Measurements from ENCODE around the gene CACNA2D4.

The CACNA2D4 gene

DNA sequence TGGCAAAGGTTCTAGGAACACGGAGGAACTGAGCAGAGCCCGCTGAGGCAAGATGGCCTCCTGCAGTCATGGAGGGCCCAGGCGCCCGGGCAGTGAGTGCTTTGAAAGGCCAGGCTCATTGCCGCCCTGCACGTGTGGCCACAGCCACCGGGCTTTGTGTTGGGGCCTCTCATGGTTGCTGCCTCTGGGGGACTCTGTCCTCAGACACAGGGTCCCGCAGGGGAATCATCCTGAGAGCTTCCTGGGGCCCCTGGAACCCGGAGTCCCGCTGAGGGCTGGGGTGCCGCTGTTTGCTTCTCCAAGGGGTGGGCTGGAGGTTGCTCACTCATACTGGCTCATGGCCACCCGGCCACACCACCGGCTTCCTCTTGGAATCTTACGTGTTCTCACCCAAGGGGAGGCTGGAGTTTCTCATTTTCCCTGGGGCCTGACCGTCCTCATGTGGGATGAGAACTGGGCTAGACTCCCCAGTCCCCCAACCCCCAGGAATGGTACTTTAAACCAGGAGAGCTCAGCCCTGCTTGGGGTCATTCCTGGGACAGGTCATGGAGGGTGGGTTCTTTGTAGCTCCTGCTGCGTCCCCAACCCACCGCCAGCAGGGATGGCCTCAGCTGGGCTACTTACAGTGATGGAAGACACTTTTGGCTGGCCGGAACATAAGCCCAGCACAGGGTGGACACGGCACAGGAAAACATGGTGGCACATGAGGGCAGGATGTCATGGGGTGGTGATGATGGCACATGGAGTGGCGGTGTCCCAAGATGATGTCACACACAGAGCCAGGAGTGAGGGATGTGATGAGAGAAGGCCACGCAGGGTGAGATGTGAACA, 119.2 kb downstream of the CACNA2D4 start:
- Histone ChIP-seq H3K27ac (ENCODE audit: low read length) (no peak overlapping the region), H3K9me3 (ENCODE audit: control insufficient read depth in 1 of 2, low read length in 2 of 2) (no peaks in the 10 kb centered on the region), H3K4me3 (ENCODE audit: low read depth in 1 of 2, low read length in 2 of 2) (no peak overlapping the region), H3K36me3 (ENCODE audit: control insufficient read depth in 1 of 2, insufficient read depth in 2 of 2, low read length in 2 of 2) (no peaks in the 10 kb centered on the region), H3K27me3 (ENCODE audit: low read depth, low read length) (no peaks in the 10 kb centered on the region), H3K4me1 (ENCODE audit: control insufficient read depth in 1 of 2, insufficient read depth in 2 of 2, low read length in 2 of 2) (peaks cover 0 to 8% of the 10 kb centered on the region in 2 donors)

DNA sequence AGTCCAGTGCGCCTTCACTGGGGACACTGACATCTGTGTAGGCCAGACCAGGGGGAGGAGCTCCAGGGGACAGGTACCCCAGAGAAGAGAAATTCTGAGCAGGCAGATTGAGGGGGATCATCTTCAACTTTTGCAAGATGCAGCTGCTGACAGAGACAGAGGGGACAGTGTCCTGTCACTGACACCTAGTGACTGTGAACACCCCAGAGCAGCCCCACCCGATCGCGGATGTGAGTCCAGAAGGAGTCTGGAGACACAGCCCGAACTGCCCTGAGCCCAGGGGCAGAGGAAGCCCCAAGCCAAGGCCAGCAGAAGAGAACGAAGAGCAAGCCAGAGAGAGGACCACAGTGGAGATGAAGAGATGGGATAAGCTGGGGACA, 119.8 kb downstream of the CACNA2D4 start:
- peaks cover 0 to 8% of the 10 kb centered on the region in 2 donors for H3K4me1 ChIP-seq (ENCODE audit: control insufficient read depth in 1 of 2, insufficient read depth in 2 of 2, low read length in 2 of 2)
- H3K4me3 ChIP-seq (ENCODE audit: low read depth in 1 of 2, low read length in 2 of 2) = no peak overlapping the region
- H3K9me3 ChIP-seq (ENCODE audit: control insufficient read depth in 1 of 2, low read length in 2 of 2) = no peaks in the 10 kb centered on the region
- H3K27me3 ChIP-seq (ENCODE audit: low read depth, low read length) = no peaks in the 10 kb centered on the region
- no peaks in the 10 kb centered on the region for H3K36me3 ChIP-seq (ENCODE audit: control insufficient read depth in 1 of 2, insufficient read depth in 2 of 2, low read length in 2 of 2)
- no peak overlapping the region for H3K27ac ChIP-seq (ENCODE audit: low read length)

DNA sequence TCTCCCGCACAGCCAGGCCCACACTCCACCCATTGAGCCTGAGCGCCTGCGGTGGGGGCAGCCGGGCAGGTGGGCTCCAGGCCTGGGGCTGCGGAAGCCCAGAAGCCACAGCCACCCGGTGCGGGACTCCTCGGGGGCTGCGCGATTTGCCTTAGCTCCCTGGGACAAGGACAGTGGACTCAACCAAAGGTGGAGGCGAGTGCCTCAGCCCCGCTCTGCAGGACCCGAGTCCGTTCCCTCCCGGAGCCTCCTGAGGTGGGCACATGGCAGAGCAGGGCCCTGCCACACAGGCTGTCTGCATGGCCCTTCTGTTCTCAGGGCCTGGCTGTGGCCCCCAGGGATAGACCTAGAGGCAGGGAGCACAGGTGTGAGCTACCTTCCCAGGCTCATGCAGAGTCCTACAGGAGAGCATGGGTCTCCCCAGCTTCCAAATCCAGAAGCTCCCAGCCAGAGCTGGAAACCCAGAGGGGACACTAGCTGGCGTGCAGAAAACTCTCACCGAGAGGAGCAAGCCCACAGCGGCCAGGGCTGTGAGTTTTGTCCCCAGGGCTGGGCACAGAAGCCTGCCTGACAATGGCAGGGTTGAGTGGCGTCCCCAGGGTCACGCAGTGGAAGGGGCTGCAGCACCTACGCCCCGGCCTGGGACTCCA, 120.3 kb downstream of the CACNA2D4 start:
- Histone ChIP-seq H3K27ac (ENCODE audit: low read length) (no peak overlapping the region), H3K4me3 (ENCODE audit: low read depth in 1 of 2, low read length in 2 of 2) (no peak overlapping the region), H3K9me3 (ENCODE audit: control insufficient read depth in 1 of 2, low read length in 2 of 2) (no peaks in the 10 kb centered on the region), H3K4me1 (ENCODE audit: control insufficient read depth in 1 of 2, insufficient read depth in 2 of 2, low read length in 2 of 2) (peaks cover 0 to 8% of the 10 kb centered on the region in 2 donors), H3K36me3 (ENCODE audit: control insufficient read depth in 1 of 2, insufficient read depth in 2 of 2, low read length in 2 of 2) (no peaks in the 10 kb centered on the region), H3K27me3 (ENCODE audit: low read depth, low read length) (no peaks in the 10 kb centered on the region)

DNA sequence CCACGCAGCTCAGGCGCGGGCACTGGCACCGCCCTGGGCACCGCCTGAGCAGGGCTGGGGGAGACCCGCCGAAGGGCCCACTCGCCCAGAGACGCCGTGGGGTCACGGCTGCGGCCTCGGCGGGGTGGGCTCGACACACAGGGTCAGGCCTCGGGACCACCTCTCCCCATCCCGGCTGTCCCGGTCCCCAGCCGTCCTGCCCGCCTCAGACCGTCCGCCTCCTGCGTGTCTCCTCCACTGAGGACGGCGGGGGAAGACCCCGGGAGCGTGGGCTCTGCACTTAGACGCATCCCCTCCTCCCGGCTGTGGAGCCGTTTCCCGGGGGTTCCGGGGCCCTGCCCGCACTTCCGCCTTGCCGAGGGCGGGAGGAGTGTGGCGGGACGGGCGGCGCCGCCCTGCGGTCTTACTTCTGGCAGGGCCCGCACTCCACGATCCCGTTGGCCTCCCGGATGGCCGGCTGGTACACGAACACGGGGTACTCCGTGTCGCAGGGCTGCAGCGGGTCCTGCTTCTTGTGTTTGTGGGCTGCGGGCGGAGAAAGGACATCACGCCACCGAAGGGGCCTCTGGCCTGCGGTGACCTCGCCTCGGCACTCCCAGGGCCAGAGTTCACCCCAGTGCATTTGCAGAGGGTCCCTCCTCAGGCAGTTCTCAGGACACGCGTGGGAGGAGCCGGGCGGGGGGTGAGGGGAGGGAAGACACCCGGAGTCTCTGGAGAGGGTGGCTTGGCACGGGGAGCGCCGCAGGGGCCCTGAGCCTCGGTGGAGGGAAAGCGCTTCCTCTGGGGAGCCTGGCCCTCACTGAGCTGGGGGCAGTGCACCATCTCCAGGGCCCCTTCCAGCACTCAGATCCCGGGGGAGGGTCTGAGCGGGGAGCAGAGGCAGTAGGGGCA, 121.2 kb downstream of the CACNA2D4 start:
- H3K4me3 ChIP-seq (ENCODE audit: low read depth in 1 of 2, low read length in 2 of 2) = peak overlapping the region; percentile 78 to 80
- H3K36me3 ChIP-seq (ENCODE audit: control insufficient read depth in 1 of 2, insufficient read depth in 2 of 2, low read length in 2 of 2) = no peaks in the 10 kb centered on the region
- H3K27ac ChIP-seq (ENCODE audit: low read length) = peak overlapping the region; percentile 73
- no peaks in the 10 kb centered on the region for H3K9me3 ChIP-seq (ENCODE audit: control insufficient read depth in 1 of 2, low read length in 2 of 2)
- H3K27me3 ChIP-seq (ENCODE audit: low read depth, low read length) = no peaks in the 10 kb centered on the region
- H3K4me1 ChIP-seq (ENCODE audit: control insufficient read depth in 1 of 2, insufficient read depth in 2 of 2, low read length in 2 of 2) = peaks cover 0 to 8% of the 10 kb centered on the region in 2 donors

DNA sequence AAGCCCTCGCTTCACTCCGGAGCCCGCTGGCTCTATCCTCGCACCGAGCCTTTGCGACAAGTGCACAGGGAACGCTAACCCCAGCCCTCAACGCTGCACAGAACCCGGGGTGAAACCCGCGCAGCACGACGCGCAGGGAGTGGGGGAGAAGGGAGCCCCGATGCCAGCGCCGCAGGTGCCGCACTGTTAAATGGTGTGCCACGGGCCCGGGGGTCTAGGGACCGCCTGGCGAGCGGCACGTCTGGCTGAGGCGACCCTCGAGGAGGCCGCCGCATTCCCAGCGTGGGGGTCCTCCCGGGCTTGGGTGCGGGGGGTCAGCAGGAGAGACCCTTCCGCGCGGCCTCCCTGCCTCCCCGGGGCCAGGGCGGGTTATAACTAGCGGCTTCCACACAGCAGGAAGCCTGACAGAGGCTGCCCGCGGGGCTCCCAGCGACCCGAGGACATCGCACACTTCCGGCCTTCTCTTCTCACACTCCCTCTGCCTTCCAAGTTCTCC, 121.9 kb downstream of the CACNA2D4 start:
- Histone ChIP-seq H3K4me1 (ENCODE audit: control insufficient read depth in 1 of 2, insufficient read depth in 2 of 2, low read length in 2 of 2) (peaks cover 0 to 8% of the 10 kb centered on the region in 2 donors), H3K9me3 (ENCODE audit: control insufficient read depth in 1 of 2, low read length in 2 of 2) (no peaks in the 10 kb centered on the region)

DNA sequence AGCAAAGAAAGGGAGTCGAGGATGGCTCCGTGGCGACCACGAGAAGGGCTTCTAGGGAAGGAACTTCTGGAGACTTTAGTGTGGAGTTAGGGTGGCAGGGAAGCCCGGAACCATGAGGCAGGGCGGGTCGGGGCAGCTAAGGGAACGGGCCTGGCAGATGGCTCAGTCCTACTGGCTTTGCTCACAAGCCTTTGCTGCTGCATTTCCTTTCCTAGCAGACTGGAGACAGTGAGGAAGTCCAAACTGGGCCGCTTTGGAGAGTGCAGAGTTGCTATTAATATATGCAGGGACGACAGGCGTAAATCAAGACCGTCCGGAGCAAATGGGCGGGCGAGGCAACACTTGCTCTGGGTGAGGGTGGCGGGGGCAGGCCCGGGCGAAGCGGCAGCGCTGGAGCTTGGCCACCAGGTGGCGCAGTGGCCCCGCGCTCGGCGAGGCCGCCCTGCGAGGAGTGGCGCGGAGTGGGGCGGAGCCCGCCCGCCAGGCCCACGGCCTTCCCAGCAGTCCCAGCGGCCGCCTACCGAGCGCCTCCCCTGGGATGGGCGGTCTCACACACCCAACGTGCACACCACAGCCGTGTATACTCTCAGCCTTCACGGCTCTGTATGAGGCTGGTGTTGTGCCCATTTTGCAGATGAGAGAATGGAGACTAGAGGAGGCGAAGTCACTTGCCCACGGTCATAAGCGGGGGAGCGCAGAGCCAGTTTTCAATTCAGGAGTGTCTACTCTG, 122.5 kb downstream of the CACNA2D4 start:
- no peaks in the 10 kb centered on the region for H3K36me3 ChIP-seq (ENCODE audit: control insufficient read depth in 1 of 2, insufficient read depth in 2 of 2, low read length in 2 of 2)
- peak overlapping the region; percentile 73 for H3K27ac ChIP-seq (ENCODE audit: low read length)
- H3K9me3 ChIP-seq (ENCODE audit: control insufficient read depth in 1 of 2, low read length in 2 of 2) = no peaks in the 10 kb centered on the region
- peaks cover 0 to 8% of the 10 kb centered on the region in 2 donors for H3K4me1 ChIP-seq (ENCODE audit: control insufficient read depth in 1 of 2, insufficient read depth in 2 of 2, low read length in 2 of 2)
- peak overlapping the region; percentile 78 to 80 for H3K4me3 ChIP-seq (ENCODE audit: low read depth in 1 of 2, low read length in 2 of 2)
- H3K27me3 ChIP-seq (ENCODE audit: low read depth, low read length) = no peaks in the 10 kb centered on the region

More for the DNA sequence above, 121.9 kb downstream of the CACNA2D4 start:
- peak overlapping the region; percentile 78 to 80 for H3K4me3 ChIP-seq (ENCODE audit: low read depth in 1 of 2, low read length in 2 of 2)
- H3K27ac ChIP-seq (ENCODE audit: low read length) = peak overlapping the region; percentile 73
- no peaks in the 10 kb centered on the region for H3K36me3 ChIP-seq (ENCODE audit: control insufficient read depth in 1 of 2, insufficient read depth in 2 of 2, low read length in 2 of 2)
- no peaks in the 10 kb centered on the region for H3K27me3 ChIP-seq (ENCODE audit: low read depth, low read length)

DNA sequence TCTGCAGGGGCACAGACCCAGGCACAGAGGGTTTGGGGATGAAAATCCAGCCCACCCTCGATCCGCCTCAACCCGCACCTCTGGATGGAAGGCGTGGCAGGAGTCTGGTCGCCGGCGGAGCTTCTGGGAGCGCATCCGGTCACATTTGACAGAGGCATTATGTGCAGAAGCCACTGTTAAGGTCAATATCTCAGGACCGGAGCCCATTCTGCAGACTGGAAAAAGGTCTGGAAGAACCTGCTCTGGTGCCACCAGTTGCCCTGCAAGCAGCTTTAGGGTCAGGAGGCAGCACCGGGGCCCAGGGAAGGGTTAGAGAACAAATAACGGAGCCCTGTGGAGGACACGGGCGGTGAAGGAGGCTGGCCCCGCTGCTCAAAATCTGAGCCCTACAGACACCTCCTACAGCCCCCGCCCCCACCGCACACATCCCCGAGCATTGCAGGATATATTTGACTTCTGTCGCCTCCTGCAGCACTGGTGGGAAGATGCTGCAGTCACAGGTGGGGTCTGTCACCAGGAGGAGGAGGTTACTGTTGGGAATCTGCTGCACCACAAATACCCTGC, 123.1 kb downstream of the CACNA2D4 start:
- Histone ChIP-seq H3K9me3 (ENCODE audit: control insufficient read depth in 1 of 2, low read length in 2 of 2) (no peaks in the 10 kb centered on the region), H3K4me3 (ENCODE audit: low read depth in 1 of 2, low read length in 2 of 2) (peak overlapping the region in 1 of 2 donors; percentile 78), H3K27ac (ENCODE audit: low read length) (no peak overlapping the region), H3K36me3 (ENCODE audit: control insufficient read depth in 1 of 2, insufficient read depth in 2 of 2, low read length in 2 of 2) (no peaks in the 10 kb centered on the region), H3K27me3 (ENCODE audit: low read depth, low read length) (no peaks in the 10 kb centered on the region), H3K4me1 (ENCODE audit: control insufficient read depth in 1 of 2, insufficient read depth in 2 of 2, low read length in 2 of 2) (peaks cover 0 to 8% of the 10 kb centered on the region in 2 donors)

DNA sequence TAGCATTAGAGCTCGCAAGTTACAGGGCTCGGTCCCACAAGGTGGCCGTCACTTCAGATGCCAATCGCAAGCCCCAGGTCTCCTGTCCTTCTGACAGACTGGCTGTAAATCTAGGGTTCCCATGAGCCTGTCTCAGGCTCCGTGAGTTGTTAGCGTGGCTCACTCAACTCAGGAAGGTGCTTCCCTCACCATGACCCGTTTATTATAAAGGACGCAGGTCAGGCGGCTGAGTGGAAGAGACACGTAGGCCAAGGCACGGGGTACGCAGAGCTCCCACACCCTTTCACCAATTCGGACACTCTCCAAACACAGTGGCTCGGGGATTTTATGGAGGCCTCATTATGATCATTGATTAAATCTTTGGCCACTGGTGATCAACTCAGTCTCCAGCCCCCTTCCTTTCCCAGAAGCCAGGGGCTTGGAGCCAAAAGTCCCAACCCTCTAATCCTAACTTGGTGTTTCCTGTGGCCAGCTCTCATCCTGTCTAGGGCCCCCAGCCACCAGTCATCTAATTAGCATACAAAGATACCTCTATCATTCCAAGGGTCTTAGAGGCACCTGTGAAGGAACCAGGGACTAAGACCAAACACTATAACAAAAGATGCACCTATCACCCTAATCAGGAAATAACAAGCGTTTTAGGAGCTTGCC, 123.9 kb downstream of the CACNA2D4 start:
- H3K4me1 ChIP-seq (ENCODE audit: control insufficient read depth in 1 of 2, insufficient read depth in 2 of 2, low read length in 2 of 2) = peaks cover 0 to 8% of the 10 kb centered on the region in 2 donors
- H3K9me3 ChIP-seq (ENCODE audit: control insufficient read depth in 1 of 2, low read length in 2 of 2) = no peaks in the 10 kb centered on the region
- H3K27ac ChIP-seq (ENCODE audit: low read length) = no peak overlapping the region
- no peak overlapping the region for H3K4me3 ChIP-seq (ENCODE audit: low read depth in 1 of 2, low read length in 2 of 2)
- no peaks in the 10 kb centered on the region for H3K27me3 ChIP-seq (ENCODE audit: low read depth, low read length)
- no peaks in the 10 kb centered on the region for H3K36me3 ChIP-seq (ENCODE audit: control insufficient read depth in 1 of 2, insufficient read depth in 2 of 2, low read length in 2 of 2)

DNA sequence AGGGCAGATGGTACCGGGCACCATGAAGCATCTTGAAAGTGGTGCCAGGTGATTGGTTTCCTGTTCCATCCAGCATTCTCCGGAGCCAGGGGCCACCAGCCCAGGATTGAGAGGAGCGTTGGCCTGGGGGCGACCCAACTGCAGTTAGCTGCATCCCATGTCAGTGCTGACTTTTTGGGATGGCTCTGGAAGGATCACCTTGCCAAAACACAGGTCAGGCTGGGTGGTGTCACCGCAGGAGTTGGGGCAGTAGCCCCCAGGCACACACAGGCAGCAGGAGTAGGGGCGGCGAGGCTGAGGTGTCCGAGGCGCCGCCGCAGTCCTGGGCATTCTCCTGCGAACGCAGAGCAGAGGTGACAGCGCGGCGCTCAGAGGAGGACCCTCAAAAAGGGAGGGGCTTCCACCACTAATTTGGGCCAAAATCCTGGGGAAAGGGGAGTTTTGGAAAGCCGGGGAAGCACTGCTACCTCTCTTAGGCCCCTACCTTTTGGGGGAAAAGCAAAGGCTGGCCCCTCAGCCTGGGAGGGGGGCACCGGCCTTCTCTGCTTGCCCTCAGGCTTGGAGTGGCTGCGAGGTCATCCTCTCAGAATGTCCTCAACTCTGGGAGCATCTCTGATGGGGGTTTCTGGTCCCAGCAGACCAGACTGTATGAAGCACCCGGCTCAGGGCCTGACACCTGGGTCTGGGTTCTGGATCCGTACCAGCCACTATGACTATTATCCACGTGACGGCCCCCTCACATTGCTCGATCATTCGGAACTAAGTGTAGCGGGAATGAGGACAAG, 124.8 kb downstream of the CACNA2D4 start:
- Histone ChIP-seq H3K27me3 (ENCODE audit: low read depth, low read length) (no peaks in the 10 kb centered on the region), H3K27ac (ENCODE audit: low read length) (no peak overlapping the region), H3K9me3 (ENCODE audit: control insufficient read depth in 1 of 2, low read length in 2 of 2) (no peaks in the 10 kb centered on the region), H3K4me3 (ENCODE audit: low read depth in 1 of 2, low read length in 2 of 2) (no peak overlapping the region), H3K4me1 (ENCODE audit: control insufficient read depth in 1 of 2, insufficient read depth in 2 of 2, low read length in 2 of 2) (peaks cover 0 to 8% of the 10 kb centered on the region in 2 donors), H3K36me3 (ENCODE audit: control insufficient read depth in 1 of 2, insufficient read depth in 2 of 2, low read length in 2 of 2) (no peaks in the 10 kb centered on the region)
